ENCODE measurements around the gene ELMO3. TPM values are rescaled to one million over a fixed set of nuclear protein-coding genes. Genes with fewer than 3 reads are reported as not detected.

ELMO3 gene
- total and polyA plus RNA-seq, 2 donors (not counting 3 experiments of a cell fraction or from before 2014, with no cell fraction given) = 3.9 to 5.7 TPM

- Histone ChIP-seq H3K9ac (replicated peaks; ENCODE audit: extremely low read depth, insufficient read depth, low read length) (no peak overlapping the region), H4K20me1 (replicated peaks; ENCODE audit: control insufficient read depth, extremely low read depth, insufficient read depth, low read length) (no peaks in the 10 kb centered on the region), H3K9me3 (replicated peaks; ENCODE audit: control insufficient read depth, insufficient read depth, low read length) (no peaks in the 10 kb centered on the region), H3K4me3 (replicated peaks in 1 of 3; ENCODE audit: insufficient read depth in 1 of 3, low read depth in 1 of 3, low read length in 3 of 3) (peak overlapping the region in 1 of 3 experiments; percentile 9), H3K27ac (ENCODE audit: insufficient read depth, low read depth, low read length) (no peak overlapping the region), H3K4me2 (ENCODE audit: insufficient read depth, low read length) (peak overlapping the region; percentile 32), H3K79me2 (ENCODE audit: control insufficient read depth, insufficient read depth, low read length) (no peaks in the 10 kb centered on the region), H3K9me1 (replicated peaks; ENCODE audit: control insufficient read depth, extremely low read depth, insufficient read depth, low read length) (no peaks in the 10 kb centered on the region), H2AFZ (ENCODE audit: low read depth, low read length) (no peak overlapping the region), H3K36me3 (ENCODE audit: control insufficient read depth in 2 of 2, extremely low read depth in 1 of 2, insufficient read depth in 2 of 2, low read length in 2 of 2) (no peaks in the 10 kb centered on the region), H3K4me1 (ENCODE audit: control insufficient read depth, extremely low read depth, insufficient read depth, low read length) (peaks cover 27% of the 10 kb centered on the region), H3K27me3 (ENCODE audit: control insufficient read depth in 2 of 2, insufficient read depth in 2 of 2, low read length in 2 of 2) (no peaks in the 10 kb centered on the region)
- FAIRE-seq (peak; percentile 60), DNase-seq (ENCODE audit: low read depth, low spot score) (no peak)
- dilution Hi-C loops (cut with MboI; ENCODE audit: extremely low pct_ligation_motif_present, low sequenced_read_pairs) = no loop called here
- TF ChIP-seq EZH2 (IDR thresholded peaks at IDR 0.05; ENCODE audit: borderline replicate concordance, low read depth, low read length, severe bottlenecking) = no peak
- no peak for TF ChIP-seq POLR2A (IDR thresholded peaks at IDR 0.05; ENCODE audit: low read depth, low read length)
- BruUV-seq (replicated peaks) = no TSS peak
- intact Hi-C loops (cut with micrococcal nuclease) = no loop called here
- ChIA-PET CTCF (interaction anchor here (0.6 to 3.2 kb wide), 6 partner anchors 10 to 258 kb away, joined by 4 to 25 read pairs (median 16); partner anchors contain the start of genes FBXL8, HSD11B2, HSF4 and TRADD), POLR2A (no interaction called here)
Observed at GRCh38 chr16:67173323-67173722, 25.6 kb upstream of the ELMO3 start.

- Histone ChIP-seq H3K4me1 (ENCODE audit: control insufficient read depth, extremely low read depth, insufficient read depth, low read length) (peaks cover 27% of the 10 kb centered on the region), H3K4me2 (ENCODE audit: insufficient read depth, low read length) (peak overlapping the region; percentile 40), H3K9me1 (replicated peaks; ENCODE audit: control insufficient read depth, extremely low read depth, insufficient read depth, low read length) (no peaks in the 10 kb centered on the region), H3K4me3 (replicated peaks in 1 of 3; ENCODE audit: insufficient read depth in 1 of 3, low read depth in 1 of 3, low read length in 3 of 3) (peak overlapping the region in 2 of 3 experiments; percentile 9 to 32), H3K27ac (ENCODE audit: insufficient read depth, low read depth, low read length) (peak overlapping the region; percentile 4), H2AFZ (ENCODE audit: low read depth, low read length) (peak overlapping the region; percentile 47), H3K27me3 (ENCODE audit: control insufficient read depth in 2 of 2, insufficient read depth in 2 of 2, low read length in 2 of 2) (no peaks in the 10 kb centered on the region), H3K36me3 (ENCODE audit: control insufficient read depth in 2 of 2, extremely low read depth in 1 of 2, insufficient read depth in 2 of 2, low read length in 2 of 2) (no peaks in the 10 kb centered on the region), H3K9me3 (replicated peaks; ENCODE audit: control insufficient read depth, insufficient read depth, low read length) (no peaks in the 10 kb centered on the region), H3K9ac (replicated peaks; ENCODE audit: extremely low read depth, insufficient read depth, low read length) (peak overlapping the region; percentile 14), H4K20me1 (replicated peaks; ENCODE audit: control insufficient read depth, extremely low read depth, insufficient read depth, low read length) (no peaks in the 10 kb centered on the region), H3K79me2 (ENCODE audit: control insufficient read depth, insufficient read depth, low read length) (no peaks in the 10 kb centered on the region)
- intact Hi-C loops (cut with micrococcal nuclease) (loop anchor here (1.0 kb wide), 1 partner anchor 9 kb away; the partner anchor contains the start of gene MATCAP1), dilution Hi-C loops (cut with MboI; ENCODE audit: extremely low pct_ligation_motif_present, low sequenced_read_pairs) (no loop called here)
- TF ChIP-seq JUN (IDR thresholded peaks at IDR 0.05; ENCODE audit: borderline replicate concordance, insufficient read depth, insufficient read length, low read depth) = no peak
- peak in 1 of 2 donors; percentile 58 for TF ChIP-seq CTCF (IDR thresholded peaks at IDR 0.05; ENCODE audit: extremely low read depth in 1 of 2, insufficient read depth in 1 of 2, low read depth in 1 of 2, low read length in 2 of 2)
- TF ChIP-seq FOS (IDR thresholded peaks at IDR 0.05; ENCODE audit: borderline replicate concordance, insufficient read depth, low read length) = no peak
- TF ChIP-seq EZH2 (IDR thresholded peaks at IDR 0.05; ENCODE audit: borderline replicate concordance, low read depth, low read length, severe bottlenecking) = no peak
- no peak for TF ChIP-seq POLR2AphosphoS5 (IDR thresholded peaks at IDR 0.05; ENCODE audit: insufficient read depth, low read depth, low read length)
- TF ChIP-seq MAX (IDR thresholded peaks at IDR 0.05; ENCODE audit: insufficient read depth, insufficient read length) = no peak
- peak; percentile 34 for TF ChIP-seq MYC (IDR thresholded peaks at IDR 0.05; ENCODE audit: low read depth, low read length)
- no peak for TF ChIP-seq GATA2 (IDR thresholded peaks at IDR 0.05; ENCODE audit: insufficient read depth, insufficient read length, low read depth, low read length)
- TF ChIP-seq POLR2A (IDR thresholded peaks at IDR 0.05; ENCODE audit: low read depth, low read length) = no peak
- FAIRE-seq = peak; percentile 94
- ChIA-PET POLR2A (no interaction called here), CTCF (interaction anchor here (0.6 to 3.2 kb wide), 8 partner anchors 11 to 257 kb away, joined by 3 to 25 read pairs (median 14); partner anchors contain the start of genes FBXL8, HSD11B2, HSF4 and TRADD)
- BruUV-seq (replicated peaks) = no TSS peak
- DNase-seq (ENCODE audit: low read depth, low spot score) = peak; percentile 90
Observed at GRCh38 chr16:67173808-67174705, 24.9 kb upstream of the ELMO3 start.

Measured in endothelial cell of umbilical vein (primary cell).